ENCODE results near the gene REPIN1.

The REPIN1 gene

DNA sequence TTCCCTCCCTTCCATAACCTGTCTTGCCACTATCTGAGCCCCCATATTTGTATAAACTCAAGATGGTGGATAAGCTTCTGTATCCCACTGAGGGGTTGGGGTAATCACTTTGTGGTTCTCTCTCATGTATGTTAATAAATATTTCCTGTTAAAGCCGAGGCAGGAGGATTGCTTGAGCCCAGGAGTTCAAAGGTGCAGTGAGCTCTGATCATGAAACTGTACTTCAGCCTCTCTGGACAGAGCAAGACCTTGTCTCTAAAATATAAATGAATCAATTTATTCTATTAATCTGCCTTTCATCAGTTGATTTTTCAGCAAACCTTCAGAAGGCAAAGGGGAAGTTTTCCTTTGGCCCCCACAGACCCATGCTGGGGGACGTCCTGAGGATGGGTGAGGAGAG, 25.4 kb upstream of the REPIN1 start:
- Histone ChIP-seq H3K4me2 (ENCODE audit: low read length) (no peak overlapping the region), H3K9ac (ENCODE audit: low read length) (no peak overlapping the region), H3K9me3 (ENCODE audit: insufficient read depth, low read length) (peaks cover 11% of the 10 kb centered on the region), H3K36me3 (replicated peaks; ENCODE audit: low read depth, low read length) (peaks cover 8% of the 10 kb centered on the region), H3K4me3 (ENCODE audit: low read length) (no peak overlapping the region), H3K4me1 (ENCODE audit: low read length) (no peaks in the 10 kb centered on the region), H4K20me1 (ENCODE audit: insufficient read depth, low read length) (no peaks in the 10 kb centered on the region), H2AFZ (ENCODE audit: low read depth, low read length) (no peak overlapping the region), H3K27me3 (ENCODE audit: low read depth, low read length) (no peaks in the 10 kb centered on the region), H3K27ac (ENCODE audit: low read length) (no peak overlapping the region), H3K79me2 (ENCODE audit: low read length) (no peaks in the 10 kb centered on the region)
- TF ChIP-seq, protein P1, sequence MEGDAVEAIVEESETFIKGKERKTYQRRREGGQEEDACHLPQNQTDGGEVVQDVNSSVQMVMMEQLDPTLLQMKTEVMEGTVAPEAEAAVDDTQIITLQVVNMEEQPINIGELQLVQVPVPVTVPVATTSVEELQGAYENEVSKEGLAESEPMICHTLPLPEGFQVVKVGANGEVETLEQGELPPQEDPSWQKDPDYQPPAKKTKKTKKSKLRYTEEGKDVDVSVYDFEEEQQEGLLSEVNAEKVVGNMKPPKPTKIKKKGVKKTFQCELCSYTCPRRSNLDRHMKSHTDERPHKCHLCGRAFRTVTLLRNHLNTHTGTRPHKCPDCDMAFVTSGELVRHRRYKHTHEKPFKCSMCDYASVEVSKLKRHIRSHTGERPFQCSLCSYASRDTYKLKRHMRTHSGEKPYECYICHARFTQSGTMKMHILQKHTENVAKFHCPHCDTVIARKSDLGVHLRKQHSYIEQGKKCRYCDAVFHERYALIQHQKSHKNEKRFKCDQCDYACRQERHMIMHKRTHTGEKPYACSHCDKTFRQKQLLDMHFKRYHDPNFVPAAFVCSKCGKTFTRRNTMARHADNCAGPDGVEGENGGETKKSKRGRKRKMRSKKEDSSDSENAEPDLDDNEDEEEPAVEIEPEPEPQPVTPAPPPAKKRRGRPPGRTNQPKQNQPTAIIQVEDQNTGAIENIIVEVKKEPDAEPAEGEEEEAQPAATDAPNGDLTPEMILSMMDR (IDR thresholded peaks at IDR 0.05; ENCODE audit: low read depth, low read length) = no peak
- TF ChIP-seq EZH2phosphoT487 (IDR thresholded peaks at IDR 0.05; ENCODE audit: low read depth) = no peak

DNA sequence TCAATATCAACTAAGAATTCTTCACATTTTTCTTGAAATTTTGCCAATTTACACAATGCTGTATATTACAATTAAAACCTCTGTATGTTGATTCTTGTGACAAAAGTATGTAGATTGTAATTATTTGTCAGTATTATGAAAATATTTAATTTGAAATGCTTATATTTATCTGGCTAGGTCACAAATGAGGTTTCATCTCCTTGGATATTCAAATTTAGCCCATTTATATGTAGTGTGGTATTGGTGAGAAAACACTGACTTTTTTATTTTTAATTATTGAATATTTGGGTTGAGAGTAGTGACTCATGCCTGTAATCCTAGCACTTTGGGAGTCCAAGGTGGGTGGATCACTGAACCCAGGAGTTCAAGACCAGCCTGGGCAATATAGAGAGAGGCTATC, 24.3 kb upstream of the REPIN1 start:
- 0 out of 2 replicates have a peak, but pooled peaks cover 5% of the 10 kb centered on the region for H3K4me1 ChIP-seq (ENCODE audit: low read length)
- H3K27ac ChIP-seq (ENCODE audit: low read length) = no peak overlapping the region
- H3K4me3 ChIP-seq (ENCODE audit: low read length) = no peak overlapping the region
- peaks cover 11% of the 10 kb centered on the region for H3K9me3 ChIP-seq (ENCODE audit: insufficient read depth, low read length)
- TF ChIP-seq, protein P1 (IDR thresholded peaks at IDR 0.05; ENCODE audit: low read depth, low read length) = no peak
- no peak for TF ChIP-seq EZH2phosphoT487 (IDR thresholded peaks at IDR 0.05; ENCODE audit: low read depth)
- H2AFZ ChIP-seq (ENCODE audit: low read depth, low read length) = no peak overlapping the region
- H4K20me1 ChIP-seq (ENCODE audit: insufficient read depth, low read length) = no peaks in the 10 kb centered on the region
- peaks cover 8% of the 10 kb centered on the region for H3K36me3 ChIP-seq (replicated peaks; ENCODE audit: low read depth, low read length)
- no peaks in the 10 kb centered on the region for H3K79me2 ChIP-seq (ENCODE audit: low read length)
- H3K4me2 ChIP-seq (ENCODE audit: low read length) = no peak overlapping the region
- no peak overlapping the region for H3K9ac ChIP-seq (ENCODE audit: low read length)
- no peaks in the 10 kb centered on the region for H3K27me3 ChIP-seq (ENCODE audit: low read depth, low read length)

DNA sequence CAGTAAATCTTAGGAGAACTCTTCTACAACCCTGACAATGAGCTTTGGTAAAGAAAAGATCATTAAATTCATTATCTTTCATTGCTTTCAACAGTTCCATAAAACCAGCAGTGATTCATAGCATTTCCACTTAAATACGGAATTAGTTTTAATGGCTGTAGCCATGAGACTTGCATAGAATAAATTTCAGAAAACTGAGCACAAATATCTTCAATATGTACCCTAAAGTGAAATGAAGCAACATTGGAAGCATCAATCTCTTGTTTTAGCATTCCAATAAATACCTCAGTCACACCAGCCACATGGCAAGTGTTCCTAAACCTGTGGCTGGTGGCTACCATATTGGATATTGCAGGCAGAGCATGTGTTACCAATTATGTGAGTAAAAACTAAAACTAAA, 23.6 kb upstream of the REPIN1 start:
- TF ChIP-seq EZH2phosphoT487 (IDR thresholded peaks at IDR 0.05; ENCODE audit: low read depth) = no peak
- TF ChIP-seq, protein P1 (IDR thresholded peaks at IDR 0.05; ENCODE audit: low read depth, low read length) = no peak
- Histone ChIP-seq H3K9me3 (ENCODE audit: insufficient read depth, low read length) (peaks cover 11% of the 10 kb centered on the region), H4K20me1 (ENCODE audit: insufficient read depth, low read length) (no peaks in the 10 kb centered on the region)

DNA sequence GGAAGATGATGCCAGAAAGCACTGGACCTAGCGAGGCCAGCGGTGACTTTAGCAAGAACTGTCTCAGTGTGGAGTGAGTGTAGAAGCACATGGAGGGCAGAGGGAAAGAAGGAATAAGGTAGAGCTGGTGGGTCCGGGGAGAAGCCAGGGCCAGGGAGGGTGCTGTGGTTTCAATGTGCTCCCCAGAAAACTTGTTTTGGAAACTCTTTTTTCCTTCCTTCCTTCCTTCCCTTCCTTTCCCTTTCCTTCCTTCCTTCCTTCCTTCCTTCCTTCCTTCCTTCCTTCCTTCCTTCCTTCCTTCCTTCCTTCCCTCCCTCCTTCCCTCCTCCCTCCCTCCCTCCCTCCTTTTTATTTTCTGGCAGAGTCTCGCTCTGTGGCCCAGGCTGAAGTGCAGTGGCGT, 21.7 kb upstream of the REPIN1 start:
- Histone ChIP-seq H3K27me3 (ENCODE audit: low read depth, low read length) (no peaks in the 10 kb centered on the region), H3K27ac (ENCODE audit: low read length) (no peak overlapping the region), H4K20me1 (ENCODE audit: insufficient read depth, low read length) (no peaks in the 10 kb centered on the region), H3K9ac (ENCODE audit: low read length) (no peak overlapping the region), H2AFZ (ENCODE audit: low read depth, low read length) (no peak overlapping the region), H3K79me2 (ENCODE audit: low read length) (no peaks in the 10 kb centered on the region), H3K9me3 (ENCODE audit: insufficient read depth, low read length) (peaks cover 11% of the 10 kb centered on the region), H3K4me1 (ENCODE audit: low read length) (0 out of 2 replicates have a peak, but pooled peaks cover 5% of the 10 kb centered on the region), H3K4me2 (ENCODE audit: low read length) (no peak overlapping the region), H3K36me3 (replicated peaks; ENCODE audit: low read depth, low read length) (peaks cover 8% of the 10 kb centered on the region), H3K4me3 (ENCODE audit: low read length) (no peak overlapping the region)
- TF ChIP-seq, protein P1 (IDR thresholded peaks at IDR 0.05; ENCODE audit: low read depth, low read length) = no peak
- no peak for TF ChIP-seq EZH2phosphoT487 (IDR thresholded peaks at IDR 0.05; ENCODE audit: low read depth)

More for the DNA sequence above, 23.6 kb upstream of the REPIN1 start:
- Histone ChIP-seq H3K9ac (ENCODE audit: low read length) (no peak overlapping the region), H3K36me3 (replicated peaks; ENCODE audit: low read depth, low read length) (peaks cover 8% of the 10 kb centered on the region), H3K27ac (ENCODE audit: low read length) (no peak overlapping the region), H2AFZ (ENCODE audit: low read depth, low read length) (no peak overlapping the region), H3K4me1 (ENCODE audit: low read length) (0 out of 2 replicates have a peak, but pooled peaks cover 5% of the 10 kb centered on the region), H3K4me2 (ENCODE audit: low read length) (no peak overlapping the region), H3K4me3 (ENCODE audit: low read length) (no peak overlapping the region), H3K27me3 (ENCODE audit: low read depth, low read length) (no peaks in the 10 kb centered on the region), H3K79me2 (ENCODE audit: low read length) (no peaks in the 10 kb centered on the region)

All from OCI-LY3 (cell line).